Sigmoid colon (tissue), 4 donors: Measurements from ENCODE around the gene CSNK1A1.

ENCODE experiments used
- CTCF ChIP-seq, 4 experiments: fragments of 450-650 bp in 3 of 4; fragments of 200-600 bp in 1 of 4; IDR thresholded peaks; one replicate each; pipeline ENCODE4 v1.5.1; 2016 to 2019; ENCODE audit warnings: antibody characterized with exemption in 4 of 4, mild to moderate bottlenecking in 3 of 4, moderate library complexity in 2 of 4
- EP300 ChIP-seq, 4 donors: sonication (generic); formaldehyde crosslinking; IDR thresholded peaks; one replicate each; pipeline ENCODE4 v1.6.1; 2017; ENCODE audit warnings: antibody characterized with exemption in 4 of 4
- POLR2A ChIP-seq, 2 donors: fragments of 450-650 bp; IDR thresholded peaks; one replicate each; pipeline ENCODE4 v1.6.1; 2016; ENCODE audit warnings: antibody characterized with exemption in 2 of 2, mild to moderate bottlenecking in 2 of 2, moderate library complexity in 2 of 2
- POLR2AphosphoS5 ChIP-seq, 4 donors: sonication (generic); formaldehyde crosslinking; IDR thresholded peaks; one replicate each; pipeline ENCODE4 v1.6.1; 2017; ENCODE audit warnings: antibody characterized with exemption in 4 of 4

DNA sequence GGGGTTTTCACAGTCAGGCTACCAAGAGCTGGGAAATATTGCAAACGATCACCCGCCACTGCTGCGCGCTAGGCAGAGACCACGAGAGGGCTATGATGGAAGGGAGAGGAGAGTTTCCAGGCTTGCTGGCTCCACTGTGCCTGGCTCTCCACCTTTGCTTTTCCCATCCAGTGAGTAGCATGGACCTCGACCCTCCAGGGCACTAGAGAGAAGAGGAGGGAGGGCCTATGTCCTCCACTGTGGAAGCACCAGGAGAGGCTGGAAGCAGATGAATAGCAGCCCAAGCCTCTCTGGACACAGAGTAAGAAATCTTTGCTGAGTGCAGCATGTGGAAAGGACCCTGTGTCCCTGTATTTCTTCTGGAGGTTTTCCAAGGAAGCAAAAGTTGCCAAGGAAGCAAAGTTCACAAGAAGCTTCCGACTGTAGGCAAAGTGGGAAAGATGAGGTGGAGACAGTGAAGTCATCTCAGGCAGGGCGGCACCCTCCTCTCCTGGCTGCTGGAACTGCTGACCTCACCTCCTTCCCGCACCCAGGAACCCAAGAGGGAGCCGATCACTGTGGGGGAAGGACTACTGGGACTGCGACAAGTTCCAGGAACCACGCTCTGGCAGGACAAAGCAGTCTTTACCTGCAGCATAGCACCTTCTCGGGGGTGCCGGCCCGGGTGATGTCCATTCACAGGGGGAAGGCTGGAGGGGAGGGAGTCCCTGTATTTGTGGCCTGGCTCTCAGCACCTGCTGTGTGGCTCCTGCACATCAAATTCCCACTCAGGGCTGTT is 79.6 kb downstream of the CSNK1A1 start:
- TF ChIP-seq CTCF (IDR thresholded peaks at IDR 0.05) (no peak), POLR2AphosphoS5 (IDR thresholded peaks at IDR 0.05) (peak in 2 of 4 donors; percentile 33 to 70), POLR2A (IDR thresholded peaks at IDR 0.05) (no peak), EP300 (IDR thresholded peaks at IDR 0.05) (peak in 1 of 4 donors; percentile 42)
